ENCODE data around the gene TMEM150C.
"Not testable (repeated sequence)": the region's sequence is repeated elsewhere in the genome, so short reads cannot be mapped to it uniquely, and the experiment has no call there.

GRCh38 chr4:82477469-82477868 lies 84.3 kb downstream of the TMEM150C start:
- not testable (repeated sequence) for TF ChIP-seq CTCF (IDR thresholded peaks at IDR 0.05; ENCODE audit: insufficient read depth, low read depth, low read length); EZH2 (IDR thresholded peaks at IDR 0.05; ENCODE audit: insufficient read depth, low read length)
